Mesodermal cell (in vitro differentiated cells): ENCODE measurements around the gene LZTFL1. TPM values are rescaled to one million over a fixed set of nuclear protein-coding genes. Genes with fewer than 3 reads are reported as not detected.

Experiments
- H3K27ac ChIP-seq: 2 replicates; pipeline ENCODE4 v1.7.0; 2013; ENCODE audit warnings: mild to moderate bottlenecking, low read depth, low read length, moderate library complexity; ENCODE audit not compliant: severe bottlenecking
- H3K36me3 ChIP-seq: 2 replicates; pipeline ENCODE4 v1.7.1; 2013; ENCODE audit warnings: mild to moderate bottlenecking, low read length, moderate library complexity; ENCODE audit not compliant: control insufficient read depth, insufficient read depth
- H3K4me1 ChIP-seq: one replicate; pipeline ENCODE4 v1.7.1; 2013; ENCODE audit warnings: mild to moderate bottlenecking, low read length; ENCODE audit not compliant: insufficient read depth, control insufficient read depth, poor library complexity, severe bottlenecking
- H3K4me3 ChIP-seq: 2 replicates; pipeline ENCODE4 v1.7.0; 2013; ENCODE audit warnings: low read length, control low read depth, mild to moderate bottlenecking; ENCODE audit not compliant: insufficient read depth, poor library complexity, severe bottlenecking; ENCODE audit errors: extremely low read depth
- H3K9me3 ChIP-seq: 2 replicates; pipeline ENCODE4 v1.7.1; 2013; ENCODE audit warnings: mild to moderate bottlenecking, low read length, moderate library complexity; ENCODE audit not compliant: control insufficient read depth
- WGBS, 2 experiments: methylation state at CpG; one replicate each; pipeline ENCODE4 v1.1.5; 2013; ENCODE audit warnings: missing lambda C conversion rate in 2 of 2; ENCODE audit not compliant: insufficient coverage in 2 of 2; 5-methylcytosine and 5-hydroxymethylcytosine counted together
- polyA plus RNA-seq, 2 experiments: library from polyadenylated mRNA; stranded (reverse); fragments of 50-300 nt; gene quantifications; one replicate each; pipeline ENCODE4 v1.2.3, GENCODE V29; 2013

The LZTFL1 gene
- 24.4 TPM for polyA plus RNA-seq (2013, experiment 1 of 2)
- 29.7 TPM for polyA plus RNA-seq (2013, experiment 2 of 2)

DNA sequence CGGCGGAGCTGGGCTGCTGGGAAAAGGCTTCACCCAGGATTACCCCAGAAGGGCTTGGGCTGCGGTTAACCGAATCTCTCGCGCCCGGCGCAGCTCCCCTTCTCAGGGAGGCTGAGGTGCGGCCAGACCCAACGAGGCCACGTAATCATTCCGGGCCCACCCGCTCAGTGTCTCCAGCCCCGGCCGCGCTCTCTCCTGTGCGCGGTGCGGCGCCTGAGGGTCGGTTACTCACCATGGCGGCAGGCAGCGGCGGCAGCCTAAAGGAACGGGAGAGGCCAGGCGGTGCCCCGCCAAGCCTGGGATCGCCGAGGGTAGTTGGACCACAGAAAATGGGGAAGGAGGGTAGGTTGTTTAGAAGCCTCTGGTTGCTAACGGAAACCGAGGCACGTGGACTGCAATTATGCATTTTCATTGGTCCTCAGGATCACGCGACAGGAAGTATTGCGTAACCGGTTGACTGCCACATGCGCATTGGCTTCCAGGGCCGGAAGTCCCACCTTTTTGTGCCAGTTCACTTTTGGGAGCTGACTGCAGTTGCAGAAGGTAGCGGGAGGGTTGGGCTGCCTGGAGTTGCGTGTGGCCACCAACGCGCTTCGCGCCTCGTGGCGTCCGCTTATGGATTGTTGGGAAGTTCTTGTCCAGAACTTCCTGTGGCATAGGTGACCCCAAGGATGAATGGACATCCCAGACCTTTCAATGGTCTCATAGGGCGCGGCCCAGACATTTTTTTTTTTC is at the start of gene LZTFL1:
Gene LZTFL1, minus strand, starts transcription at position 363 of the 735 bp plus-strand sequence. Its CDS starts 128 bp downstream, at position 235.
- WGBS, 2 experiments: 3 to 4% methylated on average over 47 to 49 of the region's 49 CpGs
- peak within 1 kb of the TSS; percentile 92 for H3K27ac ChIP-seq
- no peaks in the 10 kb centered on the region for H3K4me1 ChIP-seq
- peak within 1 kb of the TSS; percentile 80 for H3K4me3 ChIP-seq
- no peaks in the 10 kb centered on the region for H3K9me3 ChIP-seq
- no peaks in the 10 kb centered on the region for H3K36me3 ChIP-seq

DNA sequence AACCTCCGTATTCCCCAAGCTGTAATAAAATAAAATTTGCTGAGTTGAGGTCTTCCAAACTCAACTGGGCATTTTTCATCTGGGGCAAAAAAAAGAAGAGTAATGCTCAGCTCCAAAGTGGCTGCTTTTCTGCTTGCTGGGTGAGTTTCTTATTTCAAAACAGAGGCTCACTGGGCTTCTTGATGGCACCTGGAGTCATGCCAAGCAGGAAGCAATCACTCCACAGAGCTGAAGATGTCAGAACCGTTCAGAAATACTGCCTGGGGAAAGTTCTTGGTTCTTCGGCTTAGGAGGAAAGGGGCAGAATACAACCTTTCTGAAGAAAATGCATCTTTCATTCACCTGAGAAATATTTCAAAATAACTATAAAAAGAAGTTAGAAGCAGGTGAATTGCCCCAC is 48.5 kb upstream of the LZTFL1 start:
- WGBS, 2 experiments: no CpG with 5 or more reads among the region's 3 CpGs
- H3K4me3 ChIP-seq: no peak overlapping the region
- H3K4me1 ChIP-seq: no peaks in the 10 kb centered on the region
- H3K36me3 ChIP-seq: no peaks in the 10 kb centered on the region
- H3K9me3 ChIP-seq: no peaks in the 10 kb centered on the region
- no peak overlapping the region for H3K27ac ChIP-seq

- Histone ChIP-seq H3K4me1 (no peaks in the 10 kb centered on the region), H3K4me3 (no peak overlapping the region), H3K36me3 (no peaks in the 10 kb centered on the region), H3K9me3 (no peaks in the 10 kb centered on the region), H3K27ac (no peak overlapping the region)
- WGBS, 2 experiments: 100% methylated on average over 1 to 2 of the region's 4 CpGs
Observed at GRCh38 chr3:45889337-45889736, 47.4 kb upstream of the LZTFL1 start.

DNA sequence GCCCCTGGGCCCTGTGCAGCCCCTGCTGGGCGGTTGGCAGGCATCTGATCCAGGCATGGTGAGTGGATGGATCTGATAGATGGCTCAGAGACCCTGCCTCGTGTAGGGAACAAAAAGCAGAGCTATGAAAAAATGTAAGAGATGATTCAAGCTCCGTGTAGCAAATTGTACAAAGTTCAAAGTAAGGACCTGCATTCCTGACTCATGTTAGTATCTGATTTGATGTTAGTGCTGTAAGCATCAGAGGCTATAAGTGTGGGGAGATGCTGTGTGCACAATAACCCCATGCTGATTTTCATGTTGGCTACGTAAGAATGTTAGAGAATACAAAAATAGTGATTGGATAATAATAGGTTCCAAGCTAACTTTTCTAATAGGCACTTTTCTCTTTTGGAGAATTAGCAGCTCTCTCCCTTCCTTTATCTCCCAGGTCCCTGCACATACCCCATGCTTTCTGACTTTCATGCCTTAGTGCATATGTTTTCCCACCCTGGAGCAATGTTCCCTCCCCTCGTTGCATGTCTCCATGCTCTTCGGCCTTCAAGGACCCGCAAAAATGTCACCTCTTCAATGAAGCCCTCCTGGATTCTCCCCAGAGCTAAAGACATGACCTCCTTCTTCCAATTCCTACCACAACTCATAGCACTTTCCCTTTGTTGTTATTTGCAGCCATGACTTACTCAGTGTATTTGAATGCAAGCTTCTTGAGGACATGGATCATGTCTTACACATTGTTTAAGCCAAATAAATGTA is 46.0 kb upstream of the LZTFL1 start:
- no peaks in the 10 kb centered on the region for H3K36me3 ChIP-seq
- 80 to 86% methylated on average over 6 of the region's 7 CpGs for WGBS, 2 experiments
- no peaks in the 10 kb centered on the region for H3K9me3 ChIP-seq
- no peak overlapping the region for H3K4me3 ChIP-seq
- H3K4me1 ChIP-seq: no peaks in the 10 kb centered on the region
- no peak overlapping the region for H3K27ac ChIP-seq

- WGBS, 2 experiments: 88 to 90% methylated on average over 2 to 3 of the region's 4 CpGs
- H3K27ac ChIP-seq: no peak overlapping the region
Observed at GRCh38 chr3:45887285-45887684, 45.4 kb upstream of the LZTFL1 start.

DNA sequence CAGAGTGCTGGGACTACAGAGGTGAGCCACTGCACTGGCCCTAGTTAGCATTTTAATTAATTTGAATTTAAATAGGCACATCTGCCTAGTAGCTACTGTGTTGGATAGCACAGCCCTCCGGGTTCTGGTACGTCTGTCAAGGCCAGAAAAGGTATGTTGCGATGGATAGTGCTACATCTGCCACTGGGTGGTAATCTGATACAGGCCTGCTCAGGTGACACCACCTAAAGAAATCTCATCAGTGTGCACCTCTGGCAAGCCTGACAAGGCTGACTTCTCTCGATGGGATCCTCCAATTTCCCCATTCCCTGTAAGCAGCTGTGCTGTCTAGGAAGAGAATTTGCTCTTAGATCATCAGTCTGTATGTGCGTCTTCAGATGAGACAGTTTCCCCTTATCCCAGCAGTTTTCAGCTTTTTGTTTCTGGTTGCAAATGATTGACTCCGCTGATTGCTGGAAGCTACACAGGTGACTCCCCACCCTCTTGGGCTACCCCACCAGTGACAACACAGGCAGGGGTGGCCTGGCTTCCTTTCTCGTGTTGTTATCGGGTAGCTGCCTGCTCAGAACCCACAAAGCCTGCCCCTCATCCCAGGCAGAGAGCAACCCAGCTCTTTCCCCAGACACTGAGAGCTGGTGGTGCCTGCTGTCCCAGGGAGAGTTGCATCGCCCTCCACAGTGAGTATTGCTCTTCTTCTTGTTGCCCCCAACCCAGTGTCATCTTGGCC is 44.2 kb upstream of the LZTFL1 start, which contains the start of gene CCR9:
Gene CCR9, plus strand, starts transcription at position 565 of the 727 bp plus-strand sequence. CDS start 8,391 bp downstream, outside the sequence.
- WGBS, 2 experiments: 88 to 97% methylated on average over 7 to 9 of the region's 9 CpGs
- no peak within 1 kb of the TSS for H3K4me3 ChIP-seq
- no peak within 1 kb of the TSS for H3K27ac ChIP-seq
- no peaks in the 10 kb centered on the region for H3K4me1 ChIP-seq
- H3K9me3 ChIP-seq: no peaks in the 10 kb centered on the region
- no peaks in the 10 kb centered on the region for H3K36me3 ChIP-seq

More at GRCh38 chr3:45887285-45887684, 45.4 kb upstream of the LZTFL1 start:
- H3K36me3 ChIP-seq: no peaks in the 10 kb centered on the region
- H3K4me1 ChIP-seq: no peaks in the 10 kb centered on the region
- H3K4me3 ChIP-seq: no peak overlapping the region
- no peaks in the 10 kb centered on the region for H3K9me3 ChIP-seq

GRCh38 chr3:45884368-45885201 is 42.7 kb upstream of the LZTFL1 start:
- Histone ChIP-seq H3K4me3 (no peak overlapping the region), H3K9me3 (no peaks in the 10 kb centered on the region), H3K4me1 (no peaks in the 10 kb centered on the region), H3K36me3 (no peaks in the 10 kb centered on the region), H3K27ac (no peak overlapping the region)
- WGBS, 2 experiments: 90 to 91% methylated on average over 14 to 23 of the region's 23 CpGs

DNA sequence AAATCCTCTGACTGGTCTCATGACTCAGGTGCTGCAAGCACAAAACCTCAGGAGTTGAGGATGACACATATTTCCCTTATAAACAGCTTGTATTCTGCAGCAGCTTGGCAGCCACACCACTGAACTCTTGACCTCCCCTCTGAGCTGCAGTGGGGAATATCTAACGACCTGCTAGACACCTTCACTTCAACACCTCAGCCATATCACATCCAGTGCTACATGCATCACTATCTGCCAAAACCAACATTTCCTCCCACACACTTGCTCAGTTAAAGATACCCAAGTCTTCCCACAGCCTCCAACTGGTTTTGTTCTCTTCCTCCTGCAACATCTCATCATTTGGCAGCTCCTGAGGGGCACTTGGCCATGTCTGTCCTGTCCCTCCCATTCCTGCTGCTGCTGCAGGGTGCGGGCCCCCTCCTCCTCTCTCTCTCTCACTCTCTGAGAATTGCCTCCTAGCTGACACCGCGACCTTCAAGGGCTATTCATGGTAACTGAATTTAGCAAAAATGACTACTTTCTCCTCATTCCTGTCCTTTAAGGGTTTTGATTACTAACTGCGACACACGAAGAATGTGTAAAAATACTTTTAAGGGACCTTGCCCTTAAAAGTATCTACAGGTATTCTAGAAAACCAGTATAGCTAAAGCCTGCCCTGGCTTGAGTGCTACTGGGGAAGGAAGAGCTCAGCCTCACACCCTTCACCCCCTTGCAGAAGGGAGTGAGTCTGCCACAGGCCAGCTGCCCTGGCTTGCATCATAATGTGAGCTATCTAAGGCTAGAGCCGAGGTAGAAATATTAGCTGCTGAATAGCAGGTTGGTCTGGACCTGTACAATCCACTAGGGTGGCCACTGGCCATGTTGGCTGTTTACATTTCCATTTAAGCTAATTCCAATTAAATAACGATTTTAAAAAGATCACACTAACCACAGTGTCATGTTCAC is 39.4 kb upstream of the LZTFL1 start:
- no peak overlapping the region for H3K4me3 ChIP-seq
- H3K4me1 ChIP-seq: no peaks in the 10 kb centered on the region
- WGBS, 2 experiments: 77 to 84% methylated on average over 5 to 6 of the region's 8 CpGs
- H3K27ac ChIP-seq: no peak overlapping the region
- no peaks in the 10 kb centered on the region for H3K9me3 ChIP-seq
- no peaks in the 10 kb centered on the region for H3K36me3 ChIP-seq

GRCh38 chr3:45880725-45881077 is 38.8 kb upstream of the LZTFL1 start:
- Histone ChIP-seq H3K4me3 (no peak overlapping the region), H3K27ac (no peak overlapping the region), H3K36me3 (no peaks in the 10 kb centered on the region), H3K9me3 (no peaks in the 10 kb centered on the region), H3K4me1 (no peaks in the 10 kb centered on the region)
- 80 to 100% methylated on average over 1 to 2 of the region's 3 CpGs for WGBS, 2 experiments
